ENCODE measurements around the gene ISM2.

The ISM2 gene

DNA sequence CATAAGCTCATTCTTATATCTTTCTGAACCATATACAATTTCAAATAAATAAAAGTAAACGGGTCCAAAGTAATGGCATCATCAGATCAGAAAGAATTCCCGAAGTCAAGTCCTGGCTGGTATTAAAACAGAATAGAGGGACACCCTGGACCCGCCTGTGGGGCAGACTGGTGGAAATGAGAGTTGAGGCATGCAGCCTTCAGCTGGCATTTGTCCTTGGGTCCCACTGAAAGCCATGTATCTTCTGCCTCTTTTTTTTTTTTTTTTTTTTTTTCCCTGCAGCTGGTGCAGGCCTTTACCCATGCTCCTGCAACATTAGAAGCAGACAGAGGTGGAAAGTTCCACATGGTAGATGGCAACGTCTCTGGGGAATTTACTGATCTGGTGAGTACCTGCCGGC lies 30.8 kb downstream of the ISM2 start:
- no peak for DNase-seq (ENCODE audit: low spot score)

DNA sequence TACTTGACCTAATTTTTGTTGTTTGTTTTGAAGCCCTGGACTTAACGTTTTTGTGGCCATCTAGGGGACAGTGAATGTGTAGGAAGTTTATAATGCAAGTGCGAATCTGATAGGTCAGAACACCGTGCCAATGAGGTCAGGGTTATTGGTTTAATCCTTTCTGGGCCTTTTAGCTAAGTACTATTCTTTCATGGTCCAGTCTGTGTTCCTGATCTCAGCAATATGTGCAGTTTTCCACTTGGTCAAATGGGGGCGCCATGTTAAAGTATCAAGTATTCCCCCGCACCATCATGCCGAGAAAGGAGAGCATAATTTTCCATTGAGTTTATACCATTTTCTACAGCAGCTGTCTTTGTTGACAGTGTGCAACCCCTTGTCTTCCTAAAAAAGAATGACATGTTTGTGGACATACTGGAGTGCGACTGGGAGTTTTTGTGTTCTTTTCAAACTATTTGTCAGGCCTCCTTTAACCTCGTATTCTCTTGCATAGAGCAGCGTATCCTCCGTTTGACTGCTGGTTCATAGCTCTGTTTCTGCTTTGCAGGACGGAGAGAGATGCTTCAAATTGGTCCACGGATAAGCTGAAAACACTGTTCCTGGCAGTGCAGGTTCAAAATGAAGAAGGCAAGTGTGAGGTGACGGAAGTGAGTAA lies 39.4 kb downstream of the ISM2 start:
- no peak for DNase-seq (ENCODE audit: low spot score)

- no peak for DNase-seq (ENCODE audit: low spot score)
These were observed 40.2 kb downstream of the ISM2 start for GRCh38 chr14:77458249-77458950.

DNA sequence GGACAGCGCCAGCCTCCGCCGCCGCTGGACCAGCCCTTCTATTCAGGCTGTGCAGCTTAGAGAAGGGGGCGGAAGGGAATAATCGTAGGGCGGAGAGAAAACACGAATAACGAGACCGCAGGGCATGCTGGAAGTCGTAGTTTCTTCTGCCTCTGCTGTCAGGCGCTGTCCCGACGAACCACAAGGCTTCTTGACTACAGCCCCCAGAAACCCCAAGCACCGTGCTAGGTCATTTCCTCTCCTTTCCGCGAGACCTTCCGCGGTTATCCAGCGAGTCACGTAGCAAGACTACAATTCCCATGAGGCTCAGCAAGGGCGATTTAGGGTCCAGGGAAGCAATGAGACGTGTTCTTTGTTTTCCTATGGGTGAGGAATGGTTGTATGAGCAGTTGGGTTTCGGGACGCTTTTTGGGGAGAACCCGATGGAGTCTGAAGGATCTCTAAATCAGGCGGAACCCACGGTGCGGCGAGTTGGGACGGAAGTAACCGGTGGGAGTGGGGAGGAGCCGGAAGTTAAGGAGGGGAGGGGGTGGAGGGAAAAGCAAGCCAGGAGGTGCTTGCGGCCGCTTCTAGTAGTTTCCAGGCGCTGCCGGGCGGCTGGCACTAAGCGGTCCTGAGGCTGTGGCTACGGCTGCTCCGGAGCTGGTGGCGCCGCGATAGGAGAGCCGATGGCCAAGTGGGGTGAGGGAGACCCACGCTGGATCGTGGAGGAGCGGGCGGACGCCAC lies 40.9 kb downstream of the ISM2 start, which contains the start of the genes AHSA1 and VIPAS39:
Gene AHSA1 (plus strand): TSS at position 572 of the 727 bp plus-strand sequence. CDS start 97 bp downstream, at position 669.
Gene VIPAS39 (minus strand): TSS at position 80 of the 727 bp plus-strand sequence. CDS start 3,499 bp downstream, outside the sequence.
- peak; percentile 96 for DNase-seq (ENCODE audit: low spot score)

DNA sequence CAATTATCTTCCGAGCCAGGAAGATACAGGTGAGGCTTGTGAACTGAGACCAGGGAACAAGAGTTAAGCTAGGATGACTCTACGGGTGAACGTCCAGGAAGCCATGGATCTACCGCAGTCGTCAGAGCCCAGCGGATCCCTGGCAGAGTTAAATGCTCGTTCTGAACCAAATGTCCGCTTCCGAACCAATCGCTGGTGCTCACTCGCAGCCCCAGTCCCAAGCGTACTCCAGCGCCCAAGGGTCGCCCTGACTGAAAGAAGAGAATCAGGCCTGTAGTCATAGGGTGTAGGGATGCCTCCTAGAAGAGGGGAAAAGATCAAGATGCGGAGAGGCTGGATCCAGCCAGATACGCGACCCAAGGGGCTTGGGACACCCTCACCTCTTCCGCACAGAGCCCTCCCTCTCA lies 41.5 kb downstream of the ISM2 start:
- no peak for DNase-seq (ENCODE audit: low spot score)

DNA sequence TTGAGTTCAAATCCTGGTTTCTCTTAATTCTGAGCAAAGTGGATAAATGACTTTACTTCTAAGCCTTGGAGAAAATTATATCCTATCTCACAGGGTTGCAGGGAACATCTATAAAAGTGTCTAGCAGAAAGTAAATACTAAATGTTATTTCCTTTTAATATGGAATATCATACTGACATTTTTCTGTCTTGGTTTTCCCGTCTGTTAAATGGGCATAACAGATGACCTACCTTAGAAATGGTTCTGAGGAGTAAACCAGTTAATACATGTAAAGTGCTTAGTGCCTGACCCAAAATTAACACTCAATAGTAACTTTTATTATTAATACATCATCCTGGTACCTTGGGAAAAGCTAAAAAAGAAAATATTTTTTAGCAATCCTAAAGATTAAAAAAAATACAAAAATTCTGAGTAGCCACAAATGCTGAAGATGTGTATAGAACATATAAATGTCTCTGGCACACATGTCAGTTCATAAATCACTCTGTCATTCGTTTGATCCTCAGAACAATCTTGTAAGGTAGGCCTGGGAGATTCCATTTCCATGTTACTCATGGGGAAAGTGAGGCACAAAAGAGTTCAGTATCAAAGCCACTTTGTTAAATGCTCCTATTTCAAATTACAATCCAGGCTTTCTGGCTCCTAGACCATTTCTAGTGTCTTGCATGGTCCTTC lies 42.5 kb downstream of the ISM2 start:
- DNase-seq (ENCODE audit: low spot score) = no peak

GRCh38 chr14:77442196-77442595 lies 56.4 kb downstream of the ISM2 start:
- DNase-seq (ENCODE audit: low spot score) = no peak

- DNase-seq (ENCODE audit: low spot score) = no peak
These were observed 58.8 kb downstream of the ISM2 start for GRCh38 chr14:77439861-77440260.

- no peak for DNase-seq (ENCODE audit: low spot score)
These were observed 60.0 kb downstream of the ISM2 start for GRCh38 chr14:77438596-77438995.

DNA sequence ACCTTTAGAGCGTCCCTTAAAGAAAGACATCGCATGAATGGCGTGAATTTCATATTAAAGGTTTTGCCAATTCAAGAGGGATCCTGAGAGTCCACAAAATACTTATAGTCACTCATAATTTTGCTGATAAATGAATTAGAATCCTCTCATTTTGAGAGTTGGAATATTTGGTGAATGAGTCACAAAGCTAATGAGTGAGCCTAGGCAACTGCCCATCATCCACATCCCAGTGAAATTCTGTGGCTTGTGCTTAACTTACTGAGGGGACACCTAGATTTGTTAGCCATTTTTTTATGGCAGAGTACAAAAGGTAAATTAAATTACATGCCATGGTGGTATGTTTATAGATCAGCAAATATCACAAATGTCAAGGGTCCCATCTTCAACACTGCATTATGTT lies 62.6 kb downstream of the ISM2 start:
- no peak for DNase-seq (ENCODE audit: low spot score)

GRCh38 chr14:77426396-77426795 lies 72.2 kb downstream of the ISM2 start:
- no peak for DNase-seq (ENCODE audit: low spot score)

DNA sequence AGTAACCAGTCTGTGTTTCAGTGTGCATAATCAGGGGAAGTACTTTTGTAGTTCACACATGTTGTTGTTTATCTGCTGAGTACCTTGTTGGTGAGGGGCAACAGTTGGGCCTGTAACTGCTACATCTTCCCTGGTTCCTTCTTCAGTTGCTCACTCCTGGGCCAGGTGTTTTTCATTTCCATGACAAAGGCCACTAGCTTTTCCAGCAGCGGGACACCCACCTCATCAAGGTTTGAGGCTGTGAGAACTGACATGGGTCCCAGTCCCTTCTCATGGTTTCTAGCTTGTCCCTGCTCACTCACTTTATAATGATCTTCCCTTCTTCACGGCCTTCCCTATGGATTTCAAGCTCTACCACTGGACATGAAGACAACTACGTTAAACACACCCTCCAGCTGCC lies 73.8 kb downstream of the ISM2 start:
- no peak for DNase-seq (ENCODE audit: low spot score)
